H1 (cell line): ENCODE measurements around the gene APOA4. TPM values are rescaled to one million over a fixed set of nuclear protein-coding genes. Genes with fewer than 3 reads are reported as not detected.

Experiments used
- ASH2L ChIP-seq: fragments of 200-600, 300-600 bp; sonication (generic); IDR thresholded peaks from one replicate; pipeline ENCODE4 v1.7.1; 2017; ENCODE audit warnings: low read length
- BACH1 ChIP-seq: IDR thresholded peaks from 2 replicates; pipeline ENCODE4 v1.6.1; 2012; ENCODE audit warnings: low read length, improper control_type of control experiment
- CTBP2 ChIP-seq: IDR thresholded peaks from 2 replicates; pipeline ENCODE4 v1.7.0; 2011; ENCODE audit warnings: borderline replicate concordance, mild to moderate bottlenecking, moderate library complexity, mixed read lengths, low read length; ENCODE audit not compliant: insufficient read depth, insufficient read length
- POLR2A ChIP-seq, 2 experiments: IDR thresholded peaks; 1 replicate in 1 of 2; 2 replicates in 1 of 2; pipeline ENCODE4 v1.6.1; 2011; ENCODE audit warnings: low read depth in 2 of 2, low read length in 2 of 2, mild to moderate bottlenecking in 2 of 2; ENCODE audit errors: control extremely low read depth in 1 of 2
- RNF2 ChIP-seq: fragments of 200-900, 300-1000 bp; sonication (generic); IDR thresholded peaks from 2 replicates; pipeline ENCODE4 v1.7.1; 2016; ENCODE audit warnings: borderline replicate concordance, low read depth, mild to moderate bottlenecking, antibody characterized with exemption, low read length; ENCODE audit not compliant: poor library complexity, severe bottlenecking; ENCODE audit errors: missing control alignments
- polyA plus RNA-seq, 7 experiments: library from polyadenylated mRNA; depleted of rRNA in 3 of 7; stranded (reverse) in 5 of 7; unstranded in 2 of 7; fragments of >200 nt in 5 of 7; fragments of 200-250 nt in 2 of 7; gene quantifications; 1 replicate in 5 of 7; 2 replicates in 1 of 7; 4 replicates in 1 of 7; pipeline versions ENCODE4 v1.2.1 to v1.2.3, GENCODE V29; 2011 to 2013; ENCODE audit warnings: missing spikeins in 2 of 7, mixed read lengths in 2 of 7
- total RNA-seq: library from RNA; stranded (reverse); fragmentation: NEBNext Ultra II Directional; extraction: Animal tissue kit (Norgen Biotek cat#: 25700); gene quantifications from 2 replicates; pipeline ENCODE4 v1.2.1, GENCODE V29; 2021
- TF ChIP-seq, protein P1 (sequence below): IDR thresholded peaks from 2 replicates; pipeline ENCODE4 v1.6.1; 2012; ENCODE audit warnings: low read length, inconsistent platforms

Gene APOA4
- total and polyA plus RNA-seq, 2 of the 8 experiments (the other 6 are each of a cell fraction or from before 2014, with no cell fraction given), result not detected

- TF ChIP-seq, protein P1, sequence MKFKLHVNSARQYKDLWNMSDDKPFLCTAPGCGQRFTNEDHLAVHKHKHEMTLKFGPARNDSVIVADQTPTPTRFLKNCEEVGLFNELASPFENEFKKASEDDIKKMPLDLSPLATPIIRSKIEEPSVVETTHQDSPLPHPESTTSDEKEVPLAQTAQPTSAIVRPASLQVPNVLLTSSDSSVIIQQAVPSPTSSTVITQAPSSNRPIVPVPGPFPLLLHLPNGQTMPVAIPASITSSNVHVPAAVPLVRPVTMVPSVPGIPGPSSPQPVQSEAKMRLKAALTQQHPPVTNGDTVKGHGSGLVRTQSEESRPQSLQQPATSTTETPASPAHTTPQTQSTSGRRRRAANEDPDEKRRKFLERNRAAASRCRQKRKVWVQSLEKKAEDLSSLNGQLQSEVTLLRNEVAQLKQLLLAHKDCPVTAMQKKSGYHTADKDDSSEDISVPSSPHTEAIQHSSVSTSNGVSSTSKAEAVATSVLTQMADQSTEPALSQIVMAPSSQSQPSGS, result no peak
- TF ChIP-seq CTBP2 (no peak), POLR2A (IDR thresholded peaks at IDR 0.05; ENCODE audit: control extremely low read depth in 1 of 2, low read depth in 2 of 2, low read length in 2 of 2) (no peak), ASH2L (no peak), RNF2 (no peak), BACH1 (no peak)
- TF ChIP-seq, all 59 proteins: peak for 0
These were observed 46.6 kb downstream of the APOA4 start (continued) for GRCh38 chr11:116776522-116776984.
